Adrenal gland (tissue), 5 donors: ENCODE results near the gene GLOD5.

Experiments used
- CTCF ChIP-seq, 6 experiments: fragments of 450-650 bp in 4 of 6; fragments of 200-600 bp in 2 of 6; sonication (generic) in 1 of 6; IDR thresholded peaks; 1 replicate in 5 of 6; 2 replicates in 1 of 6; pipeline versions ENCODE4 v1.5.1 to v1.8.0; 2016 to 2021; ENCODE audit warnings: antibody characterized with exemption in 6 of 6, mild to moderate bottlenecking in 2 of 6, moderate library complexity in 1 of 6
- POLR2A ChIP-seq, 2 donors: fragments of 450-650 bp; IDR thresholded peaks; one replicate each; pipeline ENCODE4 v1.6.1; 2017; ENCODE audit warnings: antibody characterized with exemption in 2 of 2, mild to moderate bottlenecking in 2 of 2, moderate library complexity in 1 of 2
- donor health status: DM: no; HTN: no; CAD: no.

GRCh38 chrX:48715876-48716502, 45.6 kb upstream of the GLOD5 start:
- TF ChIP-seq CTCF (IDR thresholded peaks at IDR 0.05) = no peak
- TF ChIP-seq POLR2A (IDR thresholded peaks at IDR 0.05) = no peak
